Thyroid gland (tissue), 4 donors: ENCODE measurements around the gene NR4A3.

Experiments
- CTCF ChIP-seq, 6 experiments: fragments of 200-600 bp in 3 of 6; fragments of 450-650 bp in 3 of 6; sonication (generic) in 3 of 6; IDR thresholded peaks; one replicate each; pipeline ENCODE4 v1.5.1; 2016 to 2019; ENCODE audit warnings: antibody characterized with exemption in 6 of 6, mild to moderate bottlenecking in 2 of 6, inconsistent platforms in 1 of 6, moderate library complexity in 1 of 6
- POLR2A ChIP-seq, 2 donors: fragments of 450-650 bp; IDR thresholded peaks; one replicate each; pipeline ENCODE4 v1.6.1; 2017; ENCODE audit warnings: antibody characterized with exemption in 2 of 2, mild to moderate bottlenecking in 2 of 2, moderate library complexity in 1 of 2

GRCh38 chr9:99787556-99787955 is 34.1 kb upstream of the NR4A3 start:
- no peak for TF ChIP-seq CTCF (IDR thresholded peaks at IDR 0.05)
- no peak for TF ChIP-seq POLR2A (IDR thresholded peaks at IDR 0.05)
